HG03139 (cell line): ENCODE results near the gene WDTC1.
"Not testable (repeated sequence)": the region's sequence is repeated elsewhere in the genome, so short reads cannot be mapped to it uniquely, and the experiment has no call there.

Experiments used
- ATAC-seq: cut with Tn5 transposase; IDR thresholded peaks from one replicate; pipeline ENCODE4 v1.9.1; 2021; ENCODE audit not compliant: unreplicated experiment

The WDTC1 gene

DNA sequence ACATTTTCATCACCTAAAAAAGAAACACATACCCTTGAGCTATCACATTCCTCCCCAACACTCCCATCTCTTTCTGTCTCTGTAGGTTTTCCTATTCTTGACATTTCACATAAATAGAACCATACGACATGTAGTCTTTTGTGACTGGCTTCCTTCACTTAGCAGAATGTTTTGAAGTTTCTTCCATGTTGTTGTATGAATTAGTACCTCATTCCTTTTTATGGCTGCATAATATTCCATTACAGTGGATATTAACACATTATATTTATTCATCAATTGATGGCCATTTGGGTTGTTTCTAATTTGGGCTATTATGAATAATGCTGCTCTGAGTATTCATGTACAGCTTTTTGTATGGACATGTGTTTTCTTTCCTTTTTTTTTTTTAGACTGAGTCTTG, 11.8 kb downstream of the WDTC1 start:
- ATAC-seq, result no peak

DNA sequence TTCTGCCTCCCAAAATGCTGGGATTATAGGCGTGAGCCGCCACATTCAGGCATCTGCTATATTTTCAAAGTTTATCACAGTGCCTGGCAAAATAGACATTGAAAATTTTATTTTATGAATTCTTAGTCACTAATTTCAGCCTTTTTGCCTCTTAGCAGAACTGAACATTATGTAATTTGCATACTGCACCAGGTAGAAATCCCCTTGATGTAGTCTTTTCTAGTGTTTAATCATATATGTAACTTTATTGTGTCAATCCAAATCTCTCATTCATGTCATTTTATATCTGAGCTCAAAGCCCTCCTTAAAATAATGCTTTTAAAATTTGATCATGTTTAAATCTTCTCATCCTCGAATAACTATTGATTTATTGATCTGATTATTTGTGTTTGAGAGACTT, 19.2 kb downstream of the WDTC1 start:
- no peak for ATAC-seq

DNA sequence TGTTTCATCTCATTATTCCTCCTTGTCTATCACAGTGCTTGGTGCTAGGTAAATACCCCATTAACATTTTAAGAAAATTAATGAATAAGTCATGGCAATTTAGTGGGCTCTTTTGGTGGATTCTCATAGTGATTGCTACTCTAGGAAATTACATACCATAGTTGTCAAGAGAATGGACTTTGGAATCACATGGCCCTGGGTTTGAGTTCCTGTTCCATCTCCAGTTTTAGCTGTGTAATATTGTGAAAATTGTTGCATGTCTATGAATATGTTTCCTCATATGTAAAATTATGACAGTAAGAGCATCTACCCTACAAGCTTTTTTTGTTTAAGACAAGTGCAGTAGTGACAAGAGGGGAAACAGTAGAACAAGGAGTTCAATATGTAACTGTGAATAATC, 20.7 kb downstream of the WDTC1 start:
- no peak for ATAC-seq

DNA sequence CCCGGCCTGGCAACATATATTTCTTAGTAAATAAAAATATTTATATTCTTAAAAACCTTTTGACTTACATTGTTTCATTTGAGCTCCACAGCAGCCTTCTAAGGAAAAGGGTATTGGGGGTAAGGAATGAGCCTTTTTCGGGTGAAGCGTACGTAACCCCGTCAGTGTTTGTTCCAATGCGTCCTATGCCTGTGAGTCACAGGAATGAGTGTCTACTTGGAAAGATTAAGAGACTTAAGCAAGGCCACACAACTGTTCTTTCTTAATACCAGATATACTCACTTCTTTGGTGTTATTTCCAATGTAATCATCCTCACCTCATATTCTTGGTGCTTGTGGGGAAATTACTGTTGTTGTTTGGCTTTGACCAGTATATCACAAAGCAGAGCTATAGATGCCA, 22.7 kb downstream of the WDTC1 start:
- no peak for ATAC-seq

DNA sequence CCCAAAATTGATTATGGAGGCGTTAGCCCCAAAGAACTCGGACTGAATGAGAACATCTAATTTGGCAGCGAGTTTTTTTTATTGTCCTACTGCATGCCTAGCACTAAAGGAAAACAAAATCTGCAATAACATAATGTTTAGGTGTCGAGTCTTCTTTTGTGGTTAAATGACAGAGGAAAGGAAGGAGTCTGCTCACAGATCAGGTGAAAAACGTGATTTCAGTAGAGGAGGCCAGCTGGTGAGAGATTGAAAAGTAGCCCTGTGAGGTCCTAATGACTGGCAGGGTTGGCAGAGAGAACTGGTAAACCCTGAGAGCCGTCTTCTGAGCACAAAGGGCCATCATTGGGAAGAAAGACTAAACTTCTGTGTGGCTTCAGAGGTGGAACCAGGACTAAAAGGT, 24.2 kb downstream of the WDTC1 start:
- no peak for ATAC-seq

DNA sequence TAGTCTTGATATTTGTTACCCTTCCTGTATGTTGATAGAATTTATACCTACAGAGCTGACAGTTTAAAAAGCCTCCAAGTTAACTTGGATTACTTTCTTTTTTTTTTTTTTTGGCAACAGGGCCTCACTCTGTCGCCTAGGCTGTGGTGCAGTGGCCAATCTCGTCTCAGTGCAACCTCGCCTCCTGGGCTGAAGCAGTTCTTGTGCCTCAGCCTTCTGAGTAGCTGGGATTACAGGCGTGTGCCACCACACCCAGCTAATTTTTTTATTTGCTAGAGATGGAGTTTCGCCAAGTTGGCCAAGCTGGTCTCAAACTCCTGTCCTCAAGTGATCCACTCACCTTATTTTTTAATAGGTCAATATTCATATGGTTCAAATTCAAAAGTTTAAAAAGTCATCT, 32.7 kb downstream of the WDTC1 start:
- ATAC-seq, result no peak

DNA sequence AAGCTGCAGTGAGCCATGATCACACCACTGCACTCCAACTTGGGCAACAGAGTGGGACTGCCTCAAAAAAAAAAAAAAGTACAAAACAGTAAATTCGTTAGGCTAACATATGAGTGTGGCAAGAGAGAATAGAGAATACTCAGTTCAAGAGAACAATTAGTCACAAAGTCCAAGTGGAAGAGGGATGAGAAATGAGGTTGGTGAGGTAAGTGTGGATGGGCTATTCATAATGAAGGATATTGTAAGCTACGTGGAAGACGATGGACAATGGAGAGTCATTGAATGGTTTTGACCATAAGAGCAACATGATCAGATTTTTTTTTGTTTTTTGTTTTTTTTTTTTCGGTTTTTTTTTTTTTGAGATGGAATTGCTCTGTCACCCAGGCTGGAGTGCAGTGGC, 34.8 kb downstream of the WDTC1 start:
- no peak for ATAC-seq

DNA sequence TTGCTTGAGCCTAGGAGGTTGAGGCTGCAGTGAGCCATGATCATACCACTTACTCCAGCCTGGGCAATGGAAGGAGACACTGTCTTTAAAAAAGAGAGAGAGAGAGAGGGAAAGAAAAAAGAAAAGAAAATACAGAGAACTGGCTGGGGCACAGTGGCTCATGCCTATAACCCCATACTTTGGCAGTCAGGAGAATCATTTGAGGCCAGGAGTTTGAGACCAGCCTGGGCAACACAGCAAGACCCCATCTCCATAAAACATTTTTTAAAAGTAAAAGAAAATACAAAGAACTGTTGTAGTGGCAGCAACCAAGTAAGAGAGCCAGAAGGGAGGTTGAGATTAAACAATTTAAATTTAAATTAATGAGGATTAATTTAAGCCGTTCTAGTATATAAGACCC, 39.8 kb downstream of the WDTC1 start:
- no peak for ATAC-seq

DNA sequence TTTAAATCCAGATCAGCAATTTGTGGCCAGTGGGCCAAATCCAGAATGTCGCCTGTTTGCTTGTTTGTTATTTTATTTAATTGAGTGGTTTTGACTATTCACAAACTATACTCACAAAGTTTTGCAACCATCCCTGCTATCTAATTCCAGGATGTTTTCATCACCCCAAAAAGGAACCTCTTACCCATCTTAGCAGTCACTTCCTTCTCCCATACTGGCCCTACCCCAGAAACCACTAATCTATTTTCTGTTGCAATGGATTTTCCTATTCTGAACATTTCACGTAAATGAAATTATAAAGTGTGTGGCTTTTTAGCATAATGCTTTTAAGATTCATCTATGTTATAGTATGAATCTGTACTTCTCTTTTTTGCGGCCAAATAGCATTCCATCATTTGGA, 41.3 kb downstream of the WDTC1 start:
- no peak for ATAC-seq

DNA sequence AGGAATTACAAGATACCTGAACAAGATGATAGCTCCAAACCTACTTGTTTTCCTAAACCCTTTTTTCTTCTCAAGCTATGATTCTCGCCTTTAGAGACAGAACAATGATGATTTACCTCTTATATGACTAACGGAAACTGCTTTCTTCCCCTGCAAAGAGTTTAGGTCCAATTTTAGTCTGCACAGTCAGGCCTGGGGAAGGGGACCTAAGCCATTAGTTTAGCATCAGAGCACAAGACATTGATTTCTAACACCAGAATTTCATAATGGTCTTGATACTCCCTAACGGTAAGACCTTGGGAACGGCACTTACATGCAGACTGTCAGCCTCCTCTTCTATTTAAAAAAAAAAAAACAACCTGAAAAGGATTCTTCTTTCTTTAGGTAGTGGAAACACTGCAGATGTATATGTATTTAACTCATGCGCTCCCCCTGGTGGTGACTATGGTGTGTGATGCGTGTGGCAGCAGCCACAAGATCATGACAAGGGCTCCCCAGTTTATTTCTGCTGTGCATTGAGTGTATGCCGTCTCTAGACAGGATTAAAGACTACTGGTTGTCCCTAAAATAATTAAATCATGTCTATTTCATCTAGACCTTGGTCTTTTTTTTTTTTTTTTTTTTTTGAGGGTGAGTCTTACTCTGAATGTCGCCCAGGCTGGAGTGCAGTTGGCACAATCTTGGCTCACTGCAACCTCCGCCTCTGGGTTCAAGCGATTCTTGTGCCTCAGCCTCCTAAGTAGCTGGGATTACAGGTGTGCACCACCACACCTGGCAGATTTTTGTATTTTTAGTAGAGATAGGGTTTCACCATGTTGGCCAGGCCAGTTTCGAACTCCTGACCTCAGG, 50.2 kb downstream of the WDTC1 start:
- no peak for ATAC-seq

DNA sequence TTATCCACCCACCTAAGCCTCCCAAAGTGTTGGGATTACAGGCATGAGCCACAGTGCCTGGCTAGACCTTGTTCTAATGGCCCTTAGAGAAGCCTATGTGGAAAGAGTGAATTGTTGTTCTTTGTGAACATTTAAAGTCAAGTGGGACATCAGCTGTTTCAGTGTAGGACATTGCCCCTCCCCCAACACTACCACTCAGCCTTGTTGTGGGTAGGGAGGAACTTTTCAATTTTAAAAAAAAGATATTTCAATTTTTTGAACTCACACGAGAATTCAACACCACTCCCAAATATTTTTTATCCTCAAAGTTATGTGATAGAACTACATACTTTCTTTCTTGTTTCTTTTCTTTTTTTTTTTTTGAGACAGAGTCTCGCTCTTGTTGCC, 50.8 kb downstream of the WDTC1 start:
- no peak for ATAC-seq

DNA sequence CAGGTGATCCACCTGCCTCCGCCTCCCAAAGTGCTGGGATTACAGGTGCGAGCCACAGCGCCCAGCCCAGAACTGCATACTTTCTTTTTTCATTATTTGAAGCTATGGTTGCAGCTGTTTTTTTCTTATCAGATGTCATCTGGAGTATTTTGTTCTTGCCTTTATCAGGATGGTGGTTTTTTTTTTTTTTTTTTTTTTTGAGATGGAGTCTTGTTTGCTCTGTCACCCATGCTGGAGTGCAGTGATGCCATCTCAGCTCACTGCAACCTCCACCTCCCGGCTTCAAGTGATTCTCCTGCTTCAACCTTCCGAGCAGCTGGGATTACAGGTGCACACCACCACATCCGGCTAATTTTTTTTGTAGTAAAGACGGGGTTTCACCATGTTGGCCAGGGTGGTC, 51.4 kb downstream of the WDTC1 start:
- not testable (repeated sequence) for ATAC-seq

DNA sequence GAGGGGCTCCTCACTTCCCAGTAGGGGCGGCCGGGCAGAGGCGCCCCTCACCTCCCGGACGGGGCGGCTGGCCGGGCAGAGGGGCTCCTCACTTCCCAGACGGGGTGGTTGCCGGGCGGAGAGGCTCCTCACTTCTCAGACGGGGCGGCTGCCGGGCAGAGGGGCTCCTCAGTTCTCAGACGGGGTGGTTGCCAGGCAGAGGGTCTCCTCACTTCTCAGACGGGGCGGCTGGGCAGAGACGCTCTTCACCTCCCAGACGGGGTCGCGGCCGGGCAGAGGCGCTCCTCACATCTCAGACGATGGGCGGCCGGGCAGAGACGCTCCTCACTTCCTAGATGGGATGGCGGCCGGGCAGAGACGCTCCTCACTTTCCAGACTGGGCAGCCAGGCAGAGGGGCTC, 54.7 kb downstream of the WDTC1 start:
- ATAC-seq, result not testable (repeated sequence)

DNA sequence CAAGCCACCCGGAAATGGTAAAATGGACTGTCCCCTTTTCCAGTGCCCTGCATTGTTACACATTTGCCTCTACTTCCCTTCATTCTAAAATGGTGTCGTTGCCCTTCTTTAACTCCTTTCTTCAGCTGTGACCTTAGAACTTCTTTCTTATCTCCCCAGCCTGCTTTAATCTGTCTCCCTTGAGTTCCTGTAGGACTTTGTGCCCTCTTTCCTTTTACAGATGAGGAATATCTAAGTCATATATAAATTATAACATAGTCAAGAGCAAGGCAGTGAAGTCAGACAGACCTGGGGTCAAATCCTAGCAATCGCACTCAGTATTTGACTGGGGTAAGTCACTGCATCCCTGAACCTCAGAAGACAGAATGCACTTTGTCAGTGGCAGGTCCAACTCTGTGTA, 56.1 kb downstream of the WDTC1 start:
- ATAC-seq, result no peak

DNA sequence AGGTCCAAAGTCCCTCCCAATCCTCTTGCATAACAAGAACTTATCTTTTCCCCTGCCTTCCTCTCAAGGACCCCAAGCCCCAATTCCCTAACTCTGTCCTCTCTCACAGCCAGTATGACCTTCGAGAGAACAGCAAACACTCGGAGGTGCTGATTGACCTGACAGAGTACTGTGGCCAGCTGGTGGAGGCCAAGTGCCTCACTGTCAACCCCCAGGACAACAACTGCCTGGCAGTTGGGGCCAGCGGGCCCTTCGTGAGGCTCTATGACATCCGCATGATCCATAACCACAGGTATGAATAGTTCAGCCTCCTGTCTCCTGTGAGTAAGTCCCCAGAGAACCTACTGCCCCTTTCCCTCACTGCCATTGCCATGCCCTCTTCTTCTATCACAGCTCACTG, 57.7 kb downstream of the WDTC1 start:
- no peak for ATAC-seq

DNA sequence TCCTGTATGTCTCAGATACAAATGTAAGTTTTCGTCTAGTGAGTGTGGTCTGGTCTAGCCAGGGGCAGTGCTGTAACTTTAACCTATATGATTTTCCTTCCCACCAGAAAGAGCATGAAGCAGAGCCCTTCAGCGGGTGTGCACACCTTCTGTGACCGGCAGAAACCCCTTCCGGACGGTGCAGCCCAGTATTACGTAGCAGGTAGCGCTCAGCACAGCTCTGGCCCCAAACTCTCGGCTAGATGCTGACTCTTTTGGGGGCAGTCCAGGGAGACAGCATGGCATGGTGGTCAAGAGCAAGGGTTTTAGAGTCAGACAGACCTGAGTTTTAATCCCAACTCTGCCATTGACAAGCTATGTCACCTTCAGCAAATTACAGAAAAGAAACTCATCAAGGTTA, 59.5 kb downstream of the WDTC1 start:
- ATAC-seq, result no peak

DNA sequence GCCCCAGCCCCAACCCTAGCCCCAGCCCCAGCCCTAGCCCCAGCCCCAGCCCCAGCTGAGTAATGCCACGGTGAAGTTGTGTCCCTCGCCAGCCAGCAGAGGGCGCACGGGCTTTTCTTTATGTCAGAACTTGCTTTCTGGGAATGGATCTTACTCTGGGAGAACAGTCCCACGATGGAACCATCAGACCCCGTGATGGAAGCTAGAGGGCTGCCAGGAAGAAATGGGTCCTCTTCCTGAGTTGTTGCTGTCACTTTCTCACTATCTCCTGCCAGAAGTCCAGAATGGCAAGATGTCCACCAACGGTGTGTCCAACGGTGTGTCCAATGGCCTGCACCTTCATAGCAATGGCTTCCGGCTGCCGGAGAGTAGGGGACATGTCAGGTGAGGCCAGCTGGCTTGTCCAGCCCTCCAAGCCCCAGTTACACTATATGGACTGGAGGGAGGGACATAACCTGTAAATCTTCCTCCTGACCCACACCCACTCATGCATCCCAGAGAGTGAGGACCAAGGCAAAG, 62.4 kb downstream of the WDTC1 start:
- no peak for ATAC-seq

DNA sequence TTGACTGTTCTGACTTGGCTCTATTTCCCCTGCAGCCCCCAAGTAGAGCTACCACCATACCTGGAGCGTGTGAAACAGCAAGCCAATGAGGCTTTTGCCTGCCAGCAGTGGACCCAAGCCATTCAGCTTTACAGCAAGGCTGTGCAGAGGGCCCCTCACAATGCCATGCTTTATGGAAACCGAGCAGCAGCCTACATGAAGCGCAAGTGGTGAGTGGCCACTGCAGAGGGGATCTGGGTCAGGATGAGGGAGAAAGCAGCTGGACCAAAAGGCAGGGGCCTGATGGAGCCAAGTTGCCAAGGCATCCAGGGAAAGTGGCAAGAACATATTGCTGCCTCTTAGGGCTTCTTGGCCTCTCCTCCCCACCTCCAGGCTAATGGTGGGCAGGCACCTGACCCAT, 63.5 kb downstream of the WDTC1 start:
- ATAC-seq, result no peak

DNA sequence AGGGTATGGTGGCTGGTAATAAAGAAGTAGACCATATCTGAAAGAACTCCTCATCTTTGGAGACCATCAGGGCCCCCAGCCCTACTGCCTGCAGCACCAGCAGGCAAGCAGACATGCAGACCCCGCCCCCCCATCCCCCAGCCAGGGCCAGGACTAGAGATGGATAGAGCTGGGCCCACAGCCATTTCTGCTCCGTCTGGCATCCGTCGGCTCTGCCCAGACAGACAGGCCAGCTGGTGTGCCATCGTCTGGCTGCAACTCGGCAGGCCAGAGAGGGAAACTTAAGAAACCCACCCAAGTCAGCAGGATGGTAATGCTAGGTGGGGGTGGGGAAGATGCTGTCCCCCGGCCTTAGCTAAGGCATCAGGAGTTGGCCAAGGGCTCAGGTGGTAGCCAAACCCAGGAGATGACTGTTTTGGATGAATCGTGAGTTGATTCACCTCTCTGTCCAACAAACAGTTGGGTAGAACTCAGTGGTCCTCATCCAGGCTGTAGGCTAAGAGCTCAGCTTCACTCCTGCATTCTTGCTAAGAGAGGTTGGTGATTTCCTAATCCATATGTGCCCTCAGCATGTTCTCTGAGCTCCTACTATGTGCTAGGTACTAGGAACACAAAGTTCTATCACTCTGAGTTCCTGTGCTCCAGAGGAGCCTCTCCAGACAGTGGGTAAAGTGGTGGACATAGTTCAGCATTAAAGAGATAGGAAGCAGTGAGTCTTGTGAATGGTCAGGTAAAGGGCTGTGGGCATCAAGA, 64.4 kb downstream of the WDTC1 start:
- no peak for ATAC-seq

DNA sequence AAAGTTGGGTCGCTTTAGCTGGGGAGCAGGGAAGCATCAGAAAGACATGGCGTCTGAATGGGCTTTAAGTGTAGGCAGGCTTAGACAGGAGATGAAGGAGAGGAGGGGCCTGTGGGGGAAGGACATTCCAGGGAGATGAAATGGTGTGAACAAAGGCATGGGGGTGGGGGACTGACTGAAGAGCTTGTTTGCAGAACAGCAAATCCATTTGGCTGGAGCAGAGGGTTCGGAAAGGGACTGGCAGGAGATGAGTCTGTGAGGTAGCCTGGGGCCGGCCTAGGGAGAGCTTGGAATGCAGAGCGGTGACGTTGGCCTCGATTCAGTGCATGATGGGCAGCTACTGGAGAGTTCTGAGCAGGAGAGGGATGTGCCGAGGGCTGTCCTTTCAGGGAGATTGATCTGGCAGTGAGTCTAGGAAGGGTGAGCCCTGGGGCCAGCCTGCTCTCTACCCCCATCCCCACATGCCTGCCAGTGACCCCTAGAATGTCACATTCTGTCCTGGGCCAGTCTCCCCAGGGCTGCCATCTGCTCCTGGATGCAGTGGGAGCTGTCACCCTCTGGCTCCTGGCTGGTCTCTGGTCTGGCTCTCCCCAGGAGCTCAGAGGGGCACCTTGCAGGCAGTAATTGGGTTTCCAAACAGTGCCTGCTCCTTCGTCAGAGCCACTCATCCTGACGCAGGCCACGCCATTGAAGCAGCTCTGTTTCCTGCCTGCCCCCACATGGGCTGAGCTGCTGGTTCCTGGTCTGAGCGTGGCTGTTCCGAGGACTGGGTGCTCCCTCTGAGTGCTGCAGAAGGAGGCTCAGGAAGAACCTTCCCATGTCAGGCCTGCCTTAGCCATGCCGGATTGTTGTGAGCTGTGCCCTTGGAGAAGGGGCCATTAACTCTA, 65.2 kb downstream of the WDTC1 start:
- ATAC-seq, result no peak

DNA sequence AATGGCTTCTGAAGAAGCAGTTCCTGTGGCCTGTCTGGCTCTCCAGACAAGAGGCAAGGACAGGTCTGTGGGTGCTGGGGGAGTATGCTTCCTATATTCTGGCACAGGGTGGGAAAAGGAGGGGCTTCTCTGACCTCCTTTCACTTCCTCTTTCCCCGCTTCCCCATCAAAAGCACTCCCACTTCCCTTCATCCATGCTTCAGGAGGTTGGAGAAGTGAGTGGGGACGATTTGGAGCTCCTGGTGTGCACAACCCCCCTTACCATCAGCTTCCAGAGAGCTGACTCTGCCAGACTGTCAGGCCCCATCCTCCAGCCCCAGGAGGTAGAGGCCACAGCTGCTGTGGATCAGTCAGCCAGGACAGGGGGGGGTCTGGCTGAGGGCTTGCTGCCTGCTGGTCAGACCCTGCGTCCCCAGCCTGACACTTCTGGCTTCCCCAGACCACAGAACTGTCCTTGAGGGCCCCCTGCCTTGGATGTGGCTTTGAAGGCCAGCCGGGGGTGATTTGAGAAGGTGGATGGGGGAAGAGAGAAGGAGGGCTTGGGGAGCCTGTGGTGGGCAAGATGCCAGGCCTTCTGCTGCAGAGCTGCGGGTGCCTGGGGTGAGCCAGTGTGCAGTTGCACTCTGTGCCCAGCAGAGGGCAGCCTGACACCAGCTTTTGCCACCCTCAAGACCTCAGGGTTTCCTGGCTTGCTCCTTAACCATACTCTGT, 66.1 kb downstream of the WDTC1 start:
- no peak for ATAC-seq
